HG03442 (cell line): ENCODE results near the gene LCN10.
"Not testable (repeated sequence)": the region's sequence is repeated elsewhere in the genome, so short reads cannot be mapped to it uniquely, and the experiment has no call there.

Source experiments
- ATAC-seq: cut with Tn5 transposase; IDR thresholded peaks from one replicate; pipeline ENCODE4 v1.9.1; 2021; ENCODE audit warnings: mild to moderate bottlenecking, moderate library complexity; ENCODE audit not compliant: unreplicated experiment

LCN10 gene

DNA sequence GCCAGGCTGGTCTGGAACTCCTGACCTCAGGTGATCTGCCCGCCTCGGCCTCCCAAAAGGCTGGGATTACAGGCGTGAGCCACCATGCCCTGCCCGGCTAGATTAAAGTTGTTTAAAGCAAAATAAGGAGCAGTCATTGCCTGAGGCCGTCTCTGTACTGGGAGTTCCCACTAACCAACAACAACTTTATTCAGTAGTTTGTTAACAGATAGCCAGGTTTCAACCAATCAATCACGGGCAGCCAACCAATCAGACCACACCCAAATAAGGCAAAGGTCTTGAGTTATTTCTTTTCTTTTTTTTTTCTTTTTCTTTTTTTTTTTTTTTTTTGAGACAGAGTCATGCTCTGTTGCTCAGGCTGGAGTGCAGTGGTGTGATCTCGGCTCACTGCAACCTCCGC lies 38.0 kb downstream of the LCN10 start:
- ATAC-seq = not testable (repeated sequence)

DNA sequence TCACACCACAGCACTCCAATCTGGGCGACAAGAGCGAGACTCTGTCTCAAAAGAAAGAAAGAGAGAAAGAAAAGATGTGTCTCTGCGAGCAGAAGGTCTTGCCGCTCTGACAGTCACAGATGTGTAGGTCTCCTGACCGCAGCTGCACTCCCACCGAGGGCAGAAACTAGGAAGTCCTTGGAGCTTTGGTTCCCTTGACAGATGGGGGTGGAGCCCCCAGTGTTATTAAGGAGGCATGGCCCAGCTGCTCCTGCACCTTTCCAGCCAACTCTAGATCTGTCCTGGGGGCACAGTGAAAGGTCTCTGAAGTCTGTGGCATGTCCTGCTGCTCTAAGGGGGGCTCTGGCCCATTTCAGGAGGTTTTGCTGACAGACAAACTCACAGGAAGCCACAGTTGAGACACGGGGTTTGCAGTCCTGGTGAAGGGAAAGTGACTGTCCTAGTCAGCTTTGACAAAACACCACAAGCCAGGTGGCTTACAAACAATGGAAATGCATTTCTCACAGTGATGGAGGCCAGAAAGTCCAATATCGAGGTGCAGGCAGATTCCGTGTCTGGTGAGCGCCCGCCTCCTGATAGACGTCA lies 39.4 kb downstream of the LCN10 start:
- ATAC-seq = no peak

DNA sequence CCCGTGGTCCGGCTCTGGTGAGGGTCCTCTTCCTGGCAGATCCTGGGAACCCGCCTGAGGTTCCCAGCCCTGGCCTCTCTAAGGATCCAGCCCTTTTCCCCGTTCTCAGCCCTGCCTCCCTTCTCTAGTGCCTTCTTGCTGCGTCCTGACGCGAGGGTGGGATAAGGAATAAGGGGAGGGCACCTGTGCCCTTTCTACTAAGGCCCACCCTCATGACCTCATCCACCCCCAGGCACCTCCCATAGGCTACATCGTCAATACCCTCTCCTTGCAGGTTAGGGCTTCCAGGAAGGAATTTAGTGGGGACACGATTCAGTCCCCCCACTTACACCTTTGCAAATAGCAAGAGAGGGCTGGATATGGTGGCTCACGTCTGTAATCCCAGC lies 41.1 kb downstream of the LCN10 start:
- ATAC-seq = no peak

DNA sequence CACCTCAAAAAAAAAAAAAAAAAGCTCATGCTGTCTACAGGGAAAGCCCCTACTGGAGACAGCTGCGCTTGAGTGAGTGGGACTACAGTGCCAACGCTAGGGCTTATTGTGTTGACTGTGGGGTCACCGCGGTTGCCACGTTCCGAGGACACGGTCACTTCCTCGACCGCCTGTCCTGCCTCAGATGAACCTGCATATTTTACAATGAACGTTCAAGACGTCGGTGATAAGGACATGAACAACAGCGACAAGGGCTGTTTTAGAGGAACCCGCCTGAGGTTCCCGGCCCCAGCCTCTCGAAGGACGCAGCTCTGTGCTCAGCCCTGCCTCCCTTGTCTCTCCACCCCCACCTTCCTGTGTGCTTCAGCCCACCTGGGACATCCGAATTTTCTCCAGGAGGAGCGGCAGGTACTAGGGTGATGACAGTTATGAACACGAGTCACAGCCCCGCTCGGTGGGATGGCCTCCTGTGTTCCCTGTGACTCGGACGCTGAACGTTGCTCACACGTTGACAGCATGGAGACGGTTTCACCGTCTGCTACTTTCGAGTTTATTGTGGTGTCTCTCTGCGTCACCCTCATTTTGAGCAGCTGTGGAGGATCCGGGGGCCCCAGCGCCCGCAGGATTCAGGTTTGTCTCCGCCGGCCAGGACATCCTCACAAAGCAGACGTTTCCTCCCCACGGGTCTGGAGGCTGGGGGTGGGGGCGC lies 41.6 kb downstream of the LCN10 start:
- peak; percentile 68 for ATAC-seq

DNA sequence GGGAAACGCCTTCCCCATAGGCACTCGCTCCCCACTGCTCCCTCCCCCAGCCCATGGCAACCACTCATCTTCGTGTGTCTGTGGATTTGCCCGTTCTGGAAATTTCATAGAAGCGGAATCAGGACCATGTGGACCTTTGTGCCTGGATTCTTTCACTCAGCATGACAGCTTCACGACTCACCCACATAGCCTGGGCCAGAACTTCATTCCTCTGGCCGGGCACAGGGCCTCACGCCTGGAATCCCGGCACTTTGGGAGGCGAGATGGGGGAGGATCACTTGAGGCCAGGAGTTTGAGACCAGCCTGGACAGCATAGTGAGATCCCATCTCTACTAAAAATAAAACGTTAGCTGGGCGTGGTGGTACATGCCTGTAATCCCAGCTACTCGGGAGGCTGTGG lies 42.4 kb downstream of the LCN10 start:
- no peak for ATAC-seq

DNA sequence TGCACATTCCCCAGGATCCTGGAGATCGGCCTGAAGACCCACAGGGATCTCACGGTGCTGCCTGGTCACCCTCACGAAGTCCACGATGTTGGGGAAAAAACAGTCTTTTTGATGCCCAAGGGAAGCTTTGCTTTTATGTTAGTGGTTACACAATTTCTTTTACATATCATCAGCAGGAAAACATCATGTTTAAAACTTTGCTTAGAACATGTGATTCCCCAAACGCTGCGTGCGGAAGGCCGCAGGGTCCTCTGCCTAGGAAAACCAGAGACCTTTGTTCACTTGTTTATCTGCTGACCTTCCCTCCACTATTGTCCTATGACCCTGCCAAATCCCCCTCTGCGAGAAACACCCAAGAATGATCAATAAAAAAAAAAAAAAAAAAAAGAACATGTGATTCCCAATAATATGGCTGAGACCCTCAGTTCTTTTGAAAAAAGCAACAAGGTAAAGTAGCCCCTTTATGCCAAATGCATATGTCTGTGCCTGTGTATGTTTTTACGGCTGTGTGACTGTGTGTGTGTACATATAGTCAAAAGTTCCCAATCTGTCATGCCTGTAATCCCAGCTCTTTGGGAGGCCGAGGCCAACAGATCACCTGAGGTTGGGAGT lies 44.0 kb downstream of the LCN10 start:
- ATAC-seq = no peak

DNA sequence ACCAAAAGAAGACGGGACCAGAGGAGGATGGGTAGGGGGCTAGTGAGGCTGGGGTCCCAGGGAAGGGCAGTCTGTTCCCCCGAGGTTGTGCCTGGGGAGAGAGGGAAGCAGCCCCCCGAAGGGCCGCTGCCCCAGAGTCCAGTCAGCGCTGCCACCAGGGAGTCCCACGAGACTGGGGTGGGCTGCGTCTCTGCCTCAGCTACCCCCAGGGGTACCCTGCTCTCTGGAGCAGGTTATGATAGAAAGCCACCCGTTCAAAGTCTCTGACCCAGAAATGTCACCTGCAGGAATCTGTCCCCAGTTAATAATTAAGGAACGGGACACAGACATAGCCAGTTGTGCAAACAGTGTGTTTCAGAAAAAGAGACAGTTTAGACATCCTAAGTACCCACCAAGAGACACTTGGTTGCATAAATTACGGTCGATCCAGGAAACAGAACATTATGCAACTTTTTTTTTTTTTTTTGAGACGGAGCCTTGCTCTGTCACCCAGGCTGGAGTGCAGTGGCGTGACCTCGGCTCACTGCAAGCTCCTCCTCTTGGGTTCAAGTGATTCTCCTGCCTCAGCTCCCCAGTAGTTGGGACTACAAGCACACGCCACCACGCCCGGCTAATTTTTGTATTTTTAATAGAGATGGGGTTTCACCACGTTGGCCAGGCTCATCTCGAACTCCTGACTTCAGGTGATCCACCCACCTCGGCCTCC lies 44.8 kb downstream of the LCN10 start:
- no peak for ATAC-seq

DNA sequence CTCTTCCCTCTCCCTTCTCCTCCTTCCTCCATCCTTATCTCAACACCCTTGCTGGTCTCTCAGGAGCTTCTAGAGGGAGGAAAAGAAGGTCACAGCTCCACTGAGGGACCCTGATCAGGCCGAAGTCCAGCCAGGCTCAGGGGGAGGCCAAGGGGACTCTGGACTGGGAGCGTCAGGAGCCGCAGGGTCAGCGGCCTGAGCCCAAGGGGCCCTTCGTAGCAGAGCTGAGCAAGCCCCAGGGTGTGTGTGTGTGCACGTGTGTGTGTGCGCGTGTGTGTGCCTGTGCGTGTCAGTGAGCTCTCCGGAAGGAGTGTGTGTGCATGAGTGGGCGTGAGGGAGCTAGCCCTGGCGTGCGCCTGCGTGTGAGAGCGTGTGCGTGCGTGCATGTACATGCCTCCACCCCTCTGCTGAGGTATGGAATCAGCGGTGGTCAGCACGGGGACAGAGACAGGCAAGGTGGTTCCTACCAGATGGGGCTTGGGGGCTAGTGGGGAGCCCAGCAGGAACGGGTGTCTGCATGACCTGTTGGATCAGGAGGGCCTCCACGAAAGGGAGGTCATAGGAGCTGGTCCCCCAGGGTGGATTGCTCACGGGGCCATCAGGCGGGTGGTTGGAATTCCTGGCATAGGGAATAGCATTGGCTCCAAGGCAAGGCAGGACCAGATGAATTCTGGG lies 45.5 kb downstream of the LCN10 start:
- no peak for ATAC-seq

DNA sequence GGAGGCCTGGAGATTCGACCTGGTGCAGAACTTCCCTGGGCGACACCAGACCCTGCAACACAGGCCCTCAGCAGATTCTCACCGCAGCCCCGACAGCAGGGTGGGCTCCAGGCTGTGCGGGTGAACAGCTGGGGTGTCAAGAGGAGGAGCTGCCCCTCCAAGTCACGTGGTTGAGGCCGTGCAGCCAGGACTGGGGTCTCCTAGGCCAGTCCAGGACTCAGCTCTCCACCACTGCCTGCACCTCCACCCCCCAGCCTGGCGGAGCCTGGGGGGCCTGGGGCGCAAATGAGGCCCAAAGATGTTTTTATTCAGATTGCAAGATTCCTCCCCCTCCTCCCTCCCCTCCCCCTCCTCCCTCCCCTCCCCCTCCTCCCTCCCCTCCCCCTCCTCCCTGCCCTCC lies 46.2 kb downstream of the LCN10 start:
- ATAC-seq = no peak

DNA sequence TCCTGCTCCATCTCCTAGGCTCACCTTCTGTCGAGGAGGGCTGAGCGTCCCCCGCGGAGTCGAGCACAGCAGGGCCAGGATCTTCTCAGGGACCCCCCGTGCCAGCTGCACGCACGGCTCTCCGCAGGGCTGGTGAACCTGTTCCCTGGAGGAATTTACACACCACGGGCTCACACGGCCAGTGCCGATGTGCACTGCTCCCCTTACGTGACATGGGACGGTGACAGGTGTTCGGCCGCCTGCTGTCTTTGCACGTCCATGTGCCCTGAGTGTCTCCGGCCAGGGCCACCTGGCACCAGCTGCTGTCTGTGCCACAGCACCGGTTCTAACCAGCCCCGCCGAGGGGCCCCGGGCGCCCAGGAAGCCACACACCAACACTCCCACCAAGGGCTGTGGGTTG lies 46.8 kb downstream of the LCN10 start:
- no peak for ATAC-seq

DNA sequence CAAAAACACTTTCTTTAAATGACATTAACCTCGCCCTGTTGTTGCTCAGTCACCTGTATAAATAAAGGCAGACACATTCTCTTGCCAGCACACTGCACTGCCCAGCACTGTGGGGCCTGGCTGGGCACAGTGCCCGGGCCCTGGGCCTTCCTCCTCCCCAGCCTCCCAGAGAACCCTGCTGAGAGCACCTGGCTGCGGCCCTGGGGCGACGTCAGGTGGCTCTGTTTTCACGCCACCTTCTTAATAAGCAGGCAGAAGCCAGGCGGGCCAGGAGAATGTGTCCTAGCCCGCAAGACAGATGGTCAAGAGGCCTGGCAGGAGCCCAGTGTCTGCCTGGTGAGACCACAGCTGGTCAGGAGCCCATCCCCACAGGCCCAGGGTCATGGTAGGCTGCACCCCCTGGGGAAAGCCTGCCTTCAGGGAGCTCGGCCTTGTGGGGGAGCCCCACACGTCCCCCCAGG lies 47.3 kb downstream of the LCN10 start:
- ATAC-seq = no peak

DNA sequence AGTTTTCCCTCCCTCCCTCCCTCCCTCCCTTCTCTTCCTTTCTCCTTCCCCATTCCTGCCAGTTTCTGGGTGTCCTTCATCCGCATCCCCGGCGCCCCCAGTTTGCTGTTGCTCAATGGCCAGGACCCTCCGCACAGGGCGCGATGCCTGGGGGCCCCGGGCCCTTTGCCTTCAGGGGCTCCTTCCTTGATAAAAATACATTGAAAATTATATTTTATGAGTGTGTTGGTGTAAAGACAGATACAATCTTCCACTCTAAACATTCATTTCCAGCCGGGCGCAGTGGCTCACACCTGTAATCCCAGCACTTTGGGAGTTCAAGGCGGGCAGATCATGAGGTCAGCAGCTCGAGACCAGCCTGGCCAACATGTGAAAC lies 47.9 kb downstream of the LCN10 start:
- no peak for ATAC-seq

DNA sequence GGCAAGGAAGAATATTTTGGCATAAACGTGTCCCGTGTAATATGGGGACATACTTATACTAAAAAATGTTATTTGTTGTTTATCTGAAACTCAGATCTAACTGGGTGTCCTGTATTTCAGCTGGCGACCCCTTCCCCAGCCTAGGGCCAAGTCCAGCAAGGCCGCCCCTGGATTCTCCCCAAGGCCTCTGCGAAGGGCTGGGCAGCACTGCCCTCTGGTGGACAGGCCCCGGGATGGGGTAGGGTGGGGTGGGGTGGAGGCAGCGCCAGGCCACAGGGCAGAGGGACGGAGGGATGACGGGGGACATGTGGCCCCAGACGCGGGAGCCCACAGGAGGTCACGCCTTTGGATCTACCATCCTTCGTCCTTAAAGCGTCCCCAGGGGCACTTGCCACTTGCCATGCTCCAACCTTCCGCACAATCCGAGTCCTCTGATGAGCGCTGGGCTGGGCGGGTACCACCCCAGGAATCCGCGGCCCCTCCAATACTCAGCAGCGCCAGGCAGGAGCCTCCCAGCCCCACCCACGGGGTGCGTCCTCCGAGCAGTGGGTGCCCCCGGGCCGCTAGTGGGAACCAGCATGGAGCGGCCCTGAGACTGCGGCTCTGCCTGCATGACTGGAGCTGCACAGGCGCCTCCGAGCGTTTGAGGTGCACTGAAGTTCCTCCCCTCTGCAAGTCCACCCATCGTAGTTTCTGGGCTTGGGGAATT lies 48.4 kb downstream of the LCN10 start:
- no peak for ATAC-seq

DNA sequence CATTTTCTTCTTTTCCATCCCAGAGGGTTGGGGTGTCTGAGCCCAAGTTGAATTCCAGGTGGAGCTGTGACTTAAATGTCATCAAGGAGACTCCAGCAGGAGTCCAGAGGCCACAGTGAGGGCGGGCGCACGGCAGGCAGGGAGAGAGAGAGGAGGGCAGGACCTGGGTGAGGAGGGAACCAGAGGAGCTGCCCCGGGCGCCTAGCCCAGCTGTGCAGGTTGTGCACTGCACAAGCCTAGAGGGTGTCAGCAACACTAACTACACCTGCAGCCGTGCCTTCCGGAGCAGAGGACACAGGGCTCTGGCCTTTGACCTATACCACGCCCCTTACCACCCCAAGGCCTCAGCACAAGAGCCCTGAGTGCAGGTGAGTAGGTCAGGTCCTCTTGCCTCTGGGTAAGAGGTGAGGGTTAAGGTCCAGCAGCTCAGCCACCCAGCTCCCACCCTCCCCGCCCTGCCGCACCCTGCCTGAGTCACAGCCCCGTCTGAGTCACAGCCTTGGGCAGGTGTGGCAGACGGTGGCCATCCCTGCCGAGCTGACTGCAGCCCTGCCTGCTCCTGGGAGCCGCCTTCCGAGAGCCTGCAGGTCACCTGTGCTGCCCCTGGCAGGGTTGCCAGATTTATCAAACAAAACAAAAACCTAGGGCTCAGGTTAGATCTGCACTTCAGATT lies 49.1 kb downstream of the LCN10 start:
- ATAC-seq = no peak

DNA sequence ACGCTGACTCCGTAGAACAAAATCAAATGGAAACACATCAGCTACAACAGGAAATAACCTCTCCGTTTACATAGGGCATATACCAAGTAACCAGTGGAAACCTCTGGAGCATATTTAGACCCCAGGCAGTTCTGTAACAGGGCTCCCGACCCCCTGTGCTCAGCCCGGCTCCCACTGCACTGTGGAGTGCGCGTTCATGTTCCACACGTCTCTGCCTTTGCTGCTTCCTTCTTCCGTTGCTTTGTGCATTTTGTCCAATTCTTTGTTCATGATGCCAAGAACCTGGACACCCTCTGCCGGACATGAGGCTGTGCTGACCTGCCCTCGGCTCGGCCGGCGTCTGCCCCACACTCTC lies 49.6 kb downstream of the LCN10 start:
- no peak for ATAC-seq

DNA sequence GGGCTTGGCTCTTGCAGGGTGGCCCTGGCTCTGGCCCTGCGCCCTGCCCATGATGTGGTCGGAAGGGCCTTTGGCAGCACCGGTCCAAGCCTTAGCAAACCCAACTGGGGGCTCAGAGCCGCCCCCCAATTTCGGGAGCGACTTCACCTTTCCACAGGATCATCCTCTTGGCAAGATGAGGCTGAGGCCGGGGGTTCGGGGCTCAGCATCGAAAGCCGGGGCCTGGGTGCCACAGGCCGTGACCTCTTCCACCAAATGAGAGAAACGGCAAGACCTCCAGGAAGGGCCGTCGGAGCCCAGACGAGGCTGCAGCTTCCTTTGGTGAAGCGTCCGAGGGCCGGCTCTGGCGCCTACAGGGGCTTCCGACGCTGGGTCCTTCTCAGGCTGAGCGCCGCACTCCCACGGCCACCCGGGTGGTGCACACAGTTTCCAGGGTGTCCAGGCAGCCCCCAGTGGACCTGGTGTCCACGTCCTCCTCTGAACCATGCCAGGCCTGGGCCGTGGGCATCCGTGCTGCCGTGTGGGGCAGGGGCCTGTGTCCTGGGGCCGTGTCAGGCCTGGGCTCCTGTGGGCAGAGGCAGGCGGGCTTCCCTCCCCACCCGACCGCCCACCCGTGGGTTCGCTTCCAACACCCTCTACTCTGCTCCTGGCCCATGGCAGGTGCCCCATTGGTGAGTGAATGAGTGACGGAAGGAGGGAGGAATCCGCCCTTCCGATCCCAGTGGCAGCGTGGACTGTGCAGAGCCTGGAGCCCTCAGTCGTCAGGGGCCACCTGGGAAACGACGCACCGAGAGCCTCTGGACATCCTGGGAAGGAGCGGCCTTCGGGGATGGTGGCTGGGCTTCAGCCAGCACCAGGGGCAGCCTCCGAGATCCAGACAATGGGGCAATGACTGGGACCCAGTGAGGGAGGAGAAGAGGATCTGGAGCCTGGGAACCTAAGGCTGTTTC lies 50.3 kb downstream of the LCN10 start:
- ATAC-seq = no peak

DNA sequence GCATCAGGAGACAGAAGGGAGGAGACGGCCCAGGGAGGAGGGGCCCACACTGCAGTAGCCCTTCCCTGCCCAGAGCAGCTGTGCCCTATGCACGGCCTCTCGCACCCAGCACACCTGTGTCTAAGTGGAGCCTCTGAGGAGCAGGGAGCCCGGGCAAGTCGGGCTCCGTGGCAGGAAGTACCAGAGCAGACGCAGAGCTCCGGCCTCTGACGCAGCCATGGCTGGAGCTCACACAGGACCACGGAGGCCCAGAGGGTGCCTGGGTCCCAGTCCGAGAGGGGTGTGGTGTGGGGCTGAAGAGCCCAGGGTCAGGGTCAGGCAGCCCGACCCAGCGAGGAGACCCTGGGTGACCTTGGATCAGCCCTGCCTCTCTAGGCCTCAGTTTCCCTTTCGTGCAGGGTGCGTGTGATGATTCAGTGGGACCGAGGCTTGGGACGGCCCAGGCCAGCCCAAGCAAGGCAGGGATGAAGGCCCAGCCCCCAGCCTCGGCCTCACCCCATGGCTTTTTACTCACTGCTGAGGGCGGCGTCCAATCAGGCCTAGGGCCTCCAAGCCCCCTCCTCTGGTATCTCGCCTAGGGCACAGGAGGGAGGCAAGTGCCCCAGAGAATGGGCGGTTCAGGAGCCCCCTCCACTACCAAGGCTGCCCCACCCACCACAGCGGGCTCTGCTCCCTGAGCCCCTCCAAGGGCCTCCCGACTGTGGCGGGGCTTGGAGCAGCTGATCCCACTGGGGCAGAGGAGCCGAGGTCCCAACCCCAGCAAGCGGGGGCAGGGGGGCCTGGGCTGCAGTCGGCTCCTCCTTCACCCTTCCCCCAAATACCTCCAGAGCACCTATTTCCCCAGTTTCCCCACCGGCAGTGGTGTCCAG lies 51.2 kb downstream of the LCN10 start:
- ATAC-seq = no peak

DNA sequence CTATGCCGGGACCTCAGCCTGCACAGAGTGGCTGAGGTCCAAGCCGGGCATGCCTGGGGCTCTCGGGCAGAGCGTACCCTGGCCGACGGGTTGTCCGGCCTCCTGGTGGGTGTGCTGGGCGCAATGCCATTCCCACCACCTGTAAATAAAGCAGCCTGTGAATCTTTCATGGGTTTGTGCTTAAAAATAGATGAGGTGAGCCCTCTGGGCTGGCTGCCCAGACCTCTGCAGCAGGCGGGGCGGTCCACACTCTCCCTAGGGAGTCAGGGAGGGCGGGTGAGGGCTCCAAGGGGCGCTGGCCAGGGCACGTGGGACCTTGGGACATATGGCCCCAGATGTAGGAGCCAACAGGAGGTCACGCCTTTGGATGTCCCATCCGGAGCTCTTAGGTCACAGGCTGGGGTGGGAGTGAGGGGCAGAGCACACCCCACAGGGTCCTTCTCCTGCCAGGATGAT lies 51.9 kb downstream of the LCN10 start:
- ATAC-seq = no peak
